Astrocyte (in vitro differentiated cells and primary cell): ENCODE measurements around the gene OR52W1.

ENCODE experiments used
- EZH2 ChIP-seq: IDR thresholded peaks from 2 replicates; pipeline ENCODE4 v1.6.1; 2012; ENCODE audit warnings: mild to moderate bottlenecking, low read length, inconsistent platforms; ENCODE audit not compliant: insufficient read depth
- TF ChIP-seq, protein P1 (sequence below): IDR thresholded peaks from 2 replicates; pipeline ENCODE4 v1.5.1; 2011; ENCODE audit warnings: low read depth, mild to moderate bottlenecking, inconsistent platforms, low read length, moderate library complexity; ENCODE audit not compliant: insufficient read depth

DNA sequence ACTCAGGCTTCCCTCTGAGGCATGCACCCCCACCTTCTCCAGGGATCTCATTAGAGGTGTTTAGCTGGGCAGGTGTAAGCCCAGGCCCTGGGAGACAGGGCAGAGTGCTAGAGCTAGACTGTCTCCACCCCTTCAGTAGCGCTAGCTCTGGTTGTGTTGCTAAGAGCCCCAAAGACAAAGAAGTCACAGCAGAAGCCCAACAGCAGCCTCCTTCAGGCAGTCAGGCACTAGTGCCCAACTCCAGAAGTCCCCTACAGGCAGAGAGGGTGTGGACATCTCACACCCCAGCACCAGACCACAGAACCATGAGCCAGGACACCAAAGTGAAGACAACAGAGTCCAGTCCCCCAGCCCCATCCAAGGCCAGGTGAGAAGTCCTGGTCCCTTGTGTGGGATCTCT, 39.9 kb downstream of the OR52W1 start, which contains the start of gene CNGA4:
- TF ChIP-seq, protein P1, sequence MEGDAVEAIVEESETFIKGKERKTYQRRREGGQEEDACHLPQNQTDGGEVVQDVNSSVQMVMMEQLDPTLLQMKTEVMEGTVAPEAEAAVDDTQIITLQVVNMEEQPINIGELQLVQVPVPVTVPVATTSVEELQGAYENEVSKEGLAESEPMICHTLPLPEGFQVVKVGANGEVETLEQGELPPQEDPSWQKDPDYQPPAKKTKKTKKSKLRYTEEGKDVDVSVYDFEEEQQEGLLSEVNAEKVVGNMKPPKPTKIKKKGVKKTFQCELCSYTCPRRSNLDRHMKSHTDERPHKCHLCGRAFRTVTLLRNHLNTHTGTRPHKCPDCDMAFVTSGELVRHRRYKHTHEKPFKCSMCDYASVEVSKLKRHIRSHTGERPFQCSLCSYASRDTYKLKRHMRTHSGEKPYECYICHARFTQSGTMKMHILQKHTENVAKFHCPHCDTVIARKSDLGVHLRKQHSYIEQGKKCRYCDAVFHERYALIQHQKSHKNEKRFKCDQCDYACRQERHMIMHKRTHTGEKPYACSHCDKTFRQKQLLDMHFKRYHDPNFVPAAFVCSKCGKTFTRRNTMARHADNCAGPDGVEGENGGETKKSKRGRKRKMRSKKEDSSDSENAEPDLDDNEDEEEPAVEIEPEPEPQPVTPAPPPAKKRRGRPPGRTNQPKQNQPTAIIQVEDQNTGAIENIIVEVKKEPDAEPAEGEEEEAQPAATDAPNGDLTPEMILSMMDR: no peak
- TF ChIP-seq EZH2: no peak
